ENCODE measurements around the gene FOXK1.
"Not testable (repeated sequence)": the region's sequence is repeated elsewhere in the genome, so short reads cannot be mapped to it uniquely, and the experiment has no call there.

Gene FOXK1

GRCh38 chr7:4665661-4666060 is 16.4 kb upstream of the FOXK1 start:
- in situ Hi-C loops (cut with MboI; ENCODE audit: low sequenced_read_pairs): no loop called here

GRCh38 chr7:4667776-4668509 is 14.2 kb upstream of the FOXK1 start:
- in situ Hi-C loops (cut with MboI; ENCODE audit: low sequenced_read_pairs): no loop called here

- in situ Hi-C loops (cut with MboI; ENCODE audit: low sequenced_read_pairs): no loop called here
Observed at GRCh38 chr7:4668510-4668847, 13.6 kb upstream of the FOXK1 start.

- in situ Hi-C loops (cut with MboI; ENCODE audit: low sequenced_read_pairs): no loop called here
Observed at GRCh38 chr7:4670791-4671190, 11.3 kb upstream of the FOXK1 start.

- in situ Hi-C loops (cut with MboI; ENCODE audit: low sequenced_read_pairs): no loop called here
Observed at GRCh38 chr7:4675771-4676367, 6.2 kb upstream of the FOXK1 start.

- in situ Hi-C loops (cut with MboI; ENCODE audit: low sequenced_read_pairs): not testable (repeated sequence)
Observed at GRCh38 chr7:4677518-4677917, 4.6 kb upstream of the FOXK1 start.

GRCh38 chr7:4681218-4681851 is 760 bp upstream of the FOXK1 start:
- in situ Hi-C loops (cut with MboI; ENCODE audit: low sequenced_read_pairs): no loop called here

GRCh38 chr7:4682621-4683042 is 537 bp downstream of the FOXK1 start:
- in situ Hi-C loops (cut with MboI; ENCODE audit: low sequenced_read_pairs): no loop called here

GRCh38 chr7:4683043-4683883 is 1.2 kb downstream of the FOXK1 start:
- in situ Hi-C loops (cut with MboI; ENCODE audit: low sequenced_read_pairs): no loop called here

GRCh38 chr7:4683884-4684565 is 1.9 kb downstream of the FOXK1 start:
- in situ Hi-C loops (cut with MboI; ENCODE audit: low sequenced_read_pairs): no loop called here

GRCh38 chr7:4684846-4685245 is 2.8 kb downstream of the FOXK1 start:
- in situ Hi-C loops (cut with MboI; ENCODE audit: low sequenced_read_pairs): no loop called here

GRCh38 chr7:4685676-4686075 is 3.6 kb downstream of the FOXK1 start:
- in situ Hi-C loops (cut with MboI; ENCODE audit: low sequenced_read_pairs): not testable (repeated sequence)

- in situ Hi-C loops (cut with MboI; ENCODE audit: low sequenced_read_pairs): no loop called here
Observed at GRCh38 chr7:4687956-4688355, 5.9 kb downstream of the FOXK1 start.

- in situ Hi-C loops (cut with MboI; ENCODE audit: low sequenced_read_pairs): no loop called here
Observed at GRCh38 chr7:4689151-4689550, 7.1 kb downstream of the FOXK1 start.

- in situ Hi-C loops (cut with MboI; ENCODE audit: low sequenced_read_pairs): no loop called here
Observed at GRCh38 chr7:4689668-4690067, 7.6 kb downstream of the FOXK1 start.

GRCh38 chr7:4690953-4691856 is 9.1 kb downstream of the FOXK1 start:
- in situ Hi-C loops (cut with MboI; ENCODE audit: low sequenced_read_pairs): no loop called here

- in situ Hi-C loops (cut with MboI; ENCODE audit: low sequenced_read_pairs): no loop called here
Observed at GRCh38 chr7:4692055-4692454, 10.0 kb downstream of the FOXK1 start.

GRCh38 chr7:4692622-4693021 is 10.5 kb downstream of the FOXK1 start:
- in situ Hi-C loops (cut with MboI; ENCODE audit: low sequenced_read_pairs): not testable (repeated sequence)

- in situ Hi-C loops (cut with MboI; ENCODE audit: low sequenced_read_pairs): no loop called here
Observed at GRCh38 chr7:4693152-4693551, 11.1 kb downstream of the FOXK1 start.

- in situ Hi-C loops (cut with MboI; ENCODE audit: low sequenced_read_pairs): no loop called here
Observed at GRCh38 chr7:4693749-4694148, 11.7 kb downstream of the FOXK1 start.
